GM23338 (cell line): ENCODE data around the gene PRR35. TPM values are rescaled to one million over a fixed set of nuclear protein-coding genes. Genes with fewer than 3 reads are reported as not detected.

Experiments
- ATAC-seq: fragments of 200-7000 bp; cut with Tn5 transposase; 3 replicates; pipeline ENCODE4 v1.9.1; 2020
- DNase-seq: peaks from one replicate; pipeline ENCODE4 v3.0.0-alpha.2; 2015; ENCODE audit warnings: low spot score
- H2AFZ ChIP-seq: fragments of 200-600 bp; sonication (generic); 2 replicates; pipeline ENCODE4 v1.8.0; 2016; ENCODE audit warnings: antibody characterized with exemption, mild to moderate bottlenecking, moderate library complexity
- H3F3A ChIP-seq: fragments of 200-600 bp; sonication (generic); replicated peaks from 2 replicates; pipeline ENCODE4 v1.8.0; 2017; ENCODE audit warnings: antibody characterized with exemption, mixed run types, low read depth
- H3K27ac ChIP-seq: fragments of 200-600 bp; sonication (generic); 2 replicates; pipeline ENCODE4 v1.6.1; 2016; ENCODE audit warnings: low read depth
- H3K27me3 ChIP-seq: fragments of 200-600 bp; sonication (generic); 2 replicates; pipeline ENCODE4 v1.8.0; 2016; ENCODE audit warnings: mild to moderate bottlenecking, mixed run types, moderate library complexity; ENCODE audit not compliant: insufficient read depth
- H3K36me3 ChIP-seq: fragments of 200-600 bp; sonication (generic); 2 replicates; pipeline ENCODE4 v1.8.0; 2016; ENCODE audit warnings: mild to moderate bottlenecking; ENCODE audit not compliant: insufficient read depth
- H3K4me1 ChIP-seq: fragments of 200-600 bp; sonication (generic); 2 replicates; pipeline ENCODE4 v1.8.0; 2016; ENCODE audit warnings: mild to moderate bottlenecking, moderate library complexity; ENCODE audit not compliant: insufficient read depth
- H3K4me2 ChIP-seq: fragments of 200-600 bp; sonication (generic); 2 replicates; pipeline ENCODE4 v1.7.1; 2017; ENCODE audit warnings: mixed run types
- H3K4me3 ChIP-seq: fragments of 200-600 bp; sonication (generic); 2 replicates; pipeline ENCODE4 v1.6.1; 2016; ENCODE audit warnings: mixed run types
- H3K79me2 ChIP-seq: fragments of 200-600 bp; sonication (generic); replicated peaks from 2 replicates; pipeline ENCODE4 v1.8.0; 2017; ENCODE audit warnings: mild to moderate bottlenecking; ENCODE audit not compliant: insufficient read depth
- H3K9me2 ChIP-seq: fragments of 200-600 bp; sonication (generic); 2 replicates; pipeline ENCODE4 v1.8.0; 2017; ENCODE audit not compliant: insufficient read depth
- H4K20me1 ChIP-seq: fragments of 200-600 bp; sonication (generic); replicated peaks from 2 replicates; pipeline ENCODE4 v1.8.0; 2017; ENCODE audit warnings: mild to moderate bottlenecking; ENCODE audit not compliant: insufficient read depth
- H3K27ac Mint-ChIP-seq: 2 replicates; pipeline ENCODE4 v1.8.0; 2020; ENCODE audit warnings: inconsistent platforms, mild to moderate bottlenecking, moderate library complexity, mixed read lengths
- H3K27me3 Mint-ChIP-seq: 3 replicates; pipeline ENCODE4 v1.8.0; 2022; ENCODE audit warnings: low read depth, mild to moderate bottlenecking, moderate library complexity, mixed read lengths, inconsistent platforms; ENCODE audit not compliant: insufficient read depth, poor library complexity
- H3K36me3 Mint-ChIP-seq: 3 replicates; pipeline ENCODE4 v1.8.0; 2021; ENCODE audit warnings: low read depth, mild to moderate bottlenecking, inconsistent platforms, moderate library complexity, mixed read lengths
- H3K4me1 Mint-ChIP-seq: 3 replicates; pipeline ENCODE4 v1.8.0; 2020; ENCODE audit warnings: mild to moderate bottlenecking, inconsistent platforms, mixed read lengths
- H3K4me3 Mint-ChIP-seq: 3 replicates; pipeline ENCODE4 v1.8.0; 2021; ENCODE audit warnings: moderate library complexity, mild to moderate bottlenecking, inconsistent platforms, mixed read lengths
- H3K9me3 Mint-ChIP-seq: 3 replicates; pipeline ENCODE4 v1.8.0; 2020; ENCODE audit warnings: moderate library complexity, mild to moderate bottlenecking, inconsistent platforms, mixed read lengths
- CREB1 ChIP-seq: fragments of 250-450 bp; sonication (Bioruptor Pico); IDR thresholded peaks from 2 replicates; pipeline ENCODE4 v1.5.0; 2020; ENCODE audit warnings: low read depth, mild to moderate bottlenecking, moderate library complexity
- EZH2phosphoT487 ChIP-seq: fragments of 200-600 bp; sonication (generic); IDR thresholded peaks from one replicate; pipeline ENCODE4 v1.8.1; 2018; ENCODE audit warnings: antibody characterized with exemption; ENCODE audit not compliant: unreplicated experiment
- NANOG ChIP-seq: IDR thresholded peaks from 2 replicates; pipeline ENCODE4 v1.6.1; 2016; ENCODE audit warnings: antibody characterized with exemption, borderline replicate concordance
- polyA plus RNA-seq: library from polyadenylated mRNA; unstranded; fragments of >200 nt; fragmentation: Nextera tagmentation; extraction: Ambion mirVana; gene quantifications from 2 replicates; pipeline ENCODE4 v1.2.1, GENCODE V29; 2016
- total RNA-seq: library from RNA; depleted of rRNA; stranded (reverse); fragments of >200 nt; shearing (Covaris generic); gene quantifications from 2 replicates; pipeline ENCODE4 v1.2.3, GENCODE V29; 2014
- TF ChIP-seq, protein P1 (sequence below), 2 experiments: fragments of 200-600 bp in 1 of 2; sonication (generic) in 1 of 2; conservative IDR thresholded peaks; 2 replicates each; pipeline versions ENCODE4 v1.5.1 to v1.6.1; 2016 to 2017; ENCODE audit warnings: antibody characterized with exemption in 2 of 2, low read depth in 2 of 2, mild to moderate bottlenecking in 2 of 2, moderate library complexity in 1 of 2
- TF ChIP-seq, protein P2 (sequence below): IDR thresholded peaks from 2 replicates; pipeline ENCODE4 v1.6.1; 2016; ENCODE audit warnings: antibody characterized with exemption
- TF ChIP-seq, protein P3 (sequence below): IDR thresholded peaks from one replicate; pipeline ENCODE4 v1.6.1; 2018; ENCODE audit warnings: antibody characterized with exemption; ENCODE audit not compliant: unreplicated experiment
- TF ChIP-seq, protein P4 (sequence below): fragments of 250-450 bp; sonication (Bioruptor Pico); IDR thresholded peaks from 2 replicates; pipeline ENCODE4 v1.5.0; 2020; ENCODE audit warnings: mild to moderate bottlenecking, moderate library complexity

Gene PRR35
- total and polyA plus RNA-seq, 2 experiments from 2014 or later, result 0.32 to 1.4 TPM

DNA sequence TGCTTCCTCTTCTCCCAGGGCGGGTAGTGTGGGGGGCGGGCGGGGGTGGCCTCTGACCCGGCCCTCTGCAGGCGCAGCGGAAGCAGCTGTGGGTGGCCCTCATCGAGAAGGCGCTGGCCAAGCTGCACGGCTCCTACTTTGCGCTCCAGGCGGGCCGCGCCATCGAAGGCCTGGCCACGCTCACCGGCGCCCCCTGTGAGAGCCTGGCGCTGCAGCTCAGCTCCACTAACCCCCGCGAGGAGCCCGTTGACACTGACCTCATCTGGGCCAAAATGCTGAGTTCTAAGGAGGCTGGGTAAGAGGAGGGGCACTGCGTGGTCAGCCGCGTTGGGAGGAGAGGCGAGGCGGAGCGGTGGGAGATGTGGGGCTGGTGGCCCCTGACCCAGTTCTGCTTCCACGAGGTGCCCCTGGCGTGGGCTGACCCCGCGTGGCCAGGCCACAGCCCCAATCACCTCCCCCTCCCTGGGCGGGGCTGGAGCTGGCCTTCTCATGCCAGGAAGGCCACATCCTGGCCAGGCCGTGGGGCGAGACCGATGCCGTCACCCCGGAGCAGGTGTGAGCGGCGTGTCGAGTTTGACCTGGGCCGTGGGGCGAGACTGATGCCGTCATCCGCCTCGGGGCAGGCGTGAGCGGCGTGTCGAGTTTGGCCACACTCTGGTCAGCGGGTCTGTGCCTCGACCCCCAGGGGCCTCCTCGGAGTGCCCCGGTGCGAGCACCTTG, 10.5 kb upstream of the PRR35 start:
- Histone ChIP-seq H3K4me2 (no peak overlapping the region), H3K27me3 (no peaks in the 10 kb centered on the region), H3K9me2 (no peaks in the 10 kb centered on the region), H3K27ac (no peak overlapping the region), H4K20me1 (no peaks in the 10 kb centered on the region; the same call in 1 of the 2 replicates), H3K79me2 (no peaks in the 10 kb centered on the region), H3F3A (0 out of 2 replicates have a peak, but pooled peaks cover 6% of the 10 kb centered on the region), H3K4me1 (no peaks in the 10 kb centered on the region), H2AFZ (no peak overlapping the region), H3K36me3 (no peaks in the 10 kb centered on the region), H3K4me3 (no peak overlapping the region)
- no peak overlapping the region for H3K4me3 Mint-ChIP-seq
- no peak overlapping the region for H3K27ac Mint-ChIP-seq
- DNase-seq (peak; percentile 73), ATAC-seq (peak; percentile 69)
- H3K4me1 Mint-ChIP-seq, result no peaks in the 10 kb centered on the region
- no peaks in the 10 kb centered on the region for H3K9me3 Mint-ChIP-seq
- TF ChIP-seq, protein P1, sequence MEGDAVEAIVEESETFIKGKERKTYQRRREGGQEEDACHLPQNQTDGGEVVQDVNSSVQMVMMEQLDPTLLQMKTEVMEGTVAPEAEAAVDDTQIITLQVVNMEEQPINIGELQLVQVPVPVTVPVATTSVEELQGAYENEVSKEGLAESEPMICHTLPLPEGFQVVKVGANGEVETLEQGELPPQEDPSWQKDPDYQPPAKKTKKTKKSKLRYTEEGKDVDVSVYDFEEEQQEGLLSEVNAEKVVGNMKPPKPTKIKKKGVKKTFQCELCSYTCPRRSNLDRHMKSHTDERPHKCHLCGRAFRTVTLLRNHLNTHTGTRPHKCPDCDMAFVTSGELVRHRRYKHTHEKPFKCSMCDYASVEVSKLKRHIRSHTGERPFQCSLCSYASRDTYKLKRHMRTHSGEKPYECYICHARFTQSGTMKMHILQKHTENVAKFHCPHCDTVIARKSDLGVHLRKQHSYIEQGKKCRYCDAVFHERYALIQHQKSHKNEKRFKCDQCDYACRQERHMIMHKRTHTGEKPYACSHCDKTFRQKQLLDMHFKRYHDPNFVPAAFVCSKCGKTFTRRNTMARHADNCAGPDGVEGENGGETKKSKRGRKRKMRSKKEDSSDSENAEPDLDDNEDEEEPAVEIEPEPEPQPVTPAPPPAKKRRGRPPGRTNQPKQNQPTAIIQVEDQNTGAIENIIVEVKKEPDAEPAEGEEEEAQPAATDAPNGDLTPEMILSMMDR (conservative IDR thresholded peaks at IDR 0.05; ENCODE audit: low read depth in 2 of 2), result peak; percentile 55 to 72
- TF ChIP-seq, protein P2, sequence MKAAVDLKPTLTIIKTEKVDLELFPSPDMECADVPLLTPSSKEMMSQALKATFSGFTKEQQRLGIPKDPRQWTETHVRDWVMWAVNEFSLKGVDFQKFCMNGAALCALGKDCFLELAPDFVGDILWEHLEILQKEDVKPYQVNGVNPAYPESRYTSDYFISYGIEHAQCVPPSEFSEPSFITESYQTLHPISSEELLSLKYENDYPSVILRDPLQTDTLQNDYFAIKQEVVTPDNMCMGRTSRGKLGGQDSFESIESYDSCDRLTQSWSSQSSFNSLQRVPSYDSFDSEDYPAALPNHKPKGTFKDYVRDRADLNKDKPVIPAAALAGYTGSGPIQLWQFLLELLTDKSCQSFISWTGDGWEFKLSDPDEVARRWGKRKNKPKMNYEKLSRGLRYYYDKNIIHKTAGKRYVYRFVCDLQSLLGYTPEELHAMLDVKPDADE, result no peak
- peaks cover 3% of the 10 kb centered on the region; the same call in 1 of the 3 replicates for H3K36me3 Mint-ChIP-seq
- peaks cover 2% of the 10 kb centered on the region for H3K27me3 Mint-ChIP-seq

DNA sequence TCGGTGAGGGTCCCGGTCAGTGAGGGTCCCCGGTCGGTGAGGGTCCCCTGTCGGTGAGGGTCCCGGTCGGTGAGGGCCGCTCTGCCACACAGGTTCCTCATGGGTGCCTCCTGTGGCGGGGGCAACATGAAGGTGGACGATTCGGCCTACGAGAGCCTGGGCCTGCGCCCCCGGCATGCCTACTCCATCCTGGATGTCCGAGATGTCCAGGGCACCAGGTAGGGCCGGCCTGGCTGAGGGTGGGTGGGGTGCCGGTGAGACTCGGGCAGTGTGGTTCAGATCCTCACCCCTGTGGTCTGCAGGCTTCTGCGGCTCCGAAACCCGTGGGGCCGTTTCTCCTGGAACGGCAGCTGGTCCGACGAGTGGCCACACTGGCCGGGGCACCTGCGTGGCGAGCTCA, 9.0 kb upstream of the PRR35 start:
- no peaks in the 10 kb centered on the region for H3K36me3 ChIP-seq
- H3K36me3 Mint-ChIP-seq, result peaks cover 3% of the 10 kb centered on the region; the same call in 1 of the 3 replicates
- ATAC-seq, result no peak
- TF ChIP-seq CREB1 (CRISPR knock-in tag), result no peak
- TF ChIP-seq, protein P3, sequence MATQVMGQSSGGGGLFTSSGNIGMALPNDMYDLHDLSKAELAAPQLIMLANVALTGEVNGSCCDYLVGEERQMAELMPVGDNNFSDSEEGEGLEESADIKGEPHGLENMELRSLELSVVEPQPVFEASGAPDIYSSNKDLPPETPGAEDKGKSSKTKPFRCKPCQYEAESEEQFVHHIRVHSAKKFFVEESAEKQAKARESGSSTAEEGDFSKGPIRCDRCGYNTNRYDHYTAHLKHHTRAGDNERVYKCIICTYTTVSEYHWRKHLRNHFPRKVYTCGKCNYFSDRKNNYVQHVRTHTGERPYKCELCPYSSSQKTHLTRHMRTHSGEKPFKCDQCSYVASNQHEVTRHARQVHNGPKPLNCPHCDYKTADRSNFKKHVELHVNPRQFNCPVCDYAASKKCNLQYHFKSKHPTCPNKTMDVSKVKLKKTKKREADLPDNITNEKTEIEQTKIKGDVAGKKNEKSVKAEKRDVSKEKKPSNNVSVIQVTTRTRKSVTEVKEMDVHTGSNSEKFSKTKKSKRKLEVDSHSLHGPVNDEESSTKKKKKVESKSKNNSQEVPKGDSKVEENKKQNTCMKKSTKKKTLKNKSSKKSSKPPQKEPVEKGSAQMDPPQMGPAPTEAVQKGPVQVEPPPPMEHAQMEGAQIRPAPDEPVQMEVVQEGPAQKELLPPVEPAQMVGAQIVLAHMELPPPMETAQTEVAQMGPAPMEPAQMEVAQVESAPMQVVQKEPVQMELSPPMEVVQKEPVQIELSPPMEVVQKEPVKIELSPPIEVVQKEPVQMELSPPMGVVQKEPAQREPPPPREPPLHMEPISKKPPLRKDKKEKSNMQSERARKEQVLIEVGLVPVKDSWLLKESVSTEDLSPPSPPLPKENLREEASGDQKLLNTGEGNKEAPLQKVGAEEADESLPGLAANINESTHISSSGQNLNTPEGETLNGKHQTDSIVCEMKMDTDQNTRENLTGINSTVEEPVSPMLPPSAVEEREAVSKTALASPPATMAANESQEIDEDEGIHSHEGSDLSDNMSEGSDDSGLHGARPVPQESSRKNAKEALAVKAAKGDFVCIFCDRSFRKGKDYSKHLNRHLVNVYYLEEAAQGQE, result no peak
- no peak for TF ChIP-seq NANOG
- no peak for TF ChIP-seq EZH2phosphoT487
- TF ChIP-seq, protein P4, sequence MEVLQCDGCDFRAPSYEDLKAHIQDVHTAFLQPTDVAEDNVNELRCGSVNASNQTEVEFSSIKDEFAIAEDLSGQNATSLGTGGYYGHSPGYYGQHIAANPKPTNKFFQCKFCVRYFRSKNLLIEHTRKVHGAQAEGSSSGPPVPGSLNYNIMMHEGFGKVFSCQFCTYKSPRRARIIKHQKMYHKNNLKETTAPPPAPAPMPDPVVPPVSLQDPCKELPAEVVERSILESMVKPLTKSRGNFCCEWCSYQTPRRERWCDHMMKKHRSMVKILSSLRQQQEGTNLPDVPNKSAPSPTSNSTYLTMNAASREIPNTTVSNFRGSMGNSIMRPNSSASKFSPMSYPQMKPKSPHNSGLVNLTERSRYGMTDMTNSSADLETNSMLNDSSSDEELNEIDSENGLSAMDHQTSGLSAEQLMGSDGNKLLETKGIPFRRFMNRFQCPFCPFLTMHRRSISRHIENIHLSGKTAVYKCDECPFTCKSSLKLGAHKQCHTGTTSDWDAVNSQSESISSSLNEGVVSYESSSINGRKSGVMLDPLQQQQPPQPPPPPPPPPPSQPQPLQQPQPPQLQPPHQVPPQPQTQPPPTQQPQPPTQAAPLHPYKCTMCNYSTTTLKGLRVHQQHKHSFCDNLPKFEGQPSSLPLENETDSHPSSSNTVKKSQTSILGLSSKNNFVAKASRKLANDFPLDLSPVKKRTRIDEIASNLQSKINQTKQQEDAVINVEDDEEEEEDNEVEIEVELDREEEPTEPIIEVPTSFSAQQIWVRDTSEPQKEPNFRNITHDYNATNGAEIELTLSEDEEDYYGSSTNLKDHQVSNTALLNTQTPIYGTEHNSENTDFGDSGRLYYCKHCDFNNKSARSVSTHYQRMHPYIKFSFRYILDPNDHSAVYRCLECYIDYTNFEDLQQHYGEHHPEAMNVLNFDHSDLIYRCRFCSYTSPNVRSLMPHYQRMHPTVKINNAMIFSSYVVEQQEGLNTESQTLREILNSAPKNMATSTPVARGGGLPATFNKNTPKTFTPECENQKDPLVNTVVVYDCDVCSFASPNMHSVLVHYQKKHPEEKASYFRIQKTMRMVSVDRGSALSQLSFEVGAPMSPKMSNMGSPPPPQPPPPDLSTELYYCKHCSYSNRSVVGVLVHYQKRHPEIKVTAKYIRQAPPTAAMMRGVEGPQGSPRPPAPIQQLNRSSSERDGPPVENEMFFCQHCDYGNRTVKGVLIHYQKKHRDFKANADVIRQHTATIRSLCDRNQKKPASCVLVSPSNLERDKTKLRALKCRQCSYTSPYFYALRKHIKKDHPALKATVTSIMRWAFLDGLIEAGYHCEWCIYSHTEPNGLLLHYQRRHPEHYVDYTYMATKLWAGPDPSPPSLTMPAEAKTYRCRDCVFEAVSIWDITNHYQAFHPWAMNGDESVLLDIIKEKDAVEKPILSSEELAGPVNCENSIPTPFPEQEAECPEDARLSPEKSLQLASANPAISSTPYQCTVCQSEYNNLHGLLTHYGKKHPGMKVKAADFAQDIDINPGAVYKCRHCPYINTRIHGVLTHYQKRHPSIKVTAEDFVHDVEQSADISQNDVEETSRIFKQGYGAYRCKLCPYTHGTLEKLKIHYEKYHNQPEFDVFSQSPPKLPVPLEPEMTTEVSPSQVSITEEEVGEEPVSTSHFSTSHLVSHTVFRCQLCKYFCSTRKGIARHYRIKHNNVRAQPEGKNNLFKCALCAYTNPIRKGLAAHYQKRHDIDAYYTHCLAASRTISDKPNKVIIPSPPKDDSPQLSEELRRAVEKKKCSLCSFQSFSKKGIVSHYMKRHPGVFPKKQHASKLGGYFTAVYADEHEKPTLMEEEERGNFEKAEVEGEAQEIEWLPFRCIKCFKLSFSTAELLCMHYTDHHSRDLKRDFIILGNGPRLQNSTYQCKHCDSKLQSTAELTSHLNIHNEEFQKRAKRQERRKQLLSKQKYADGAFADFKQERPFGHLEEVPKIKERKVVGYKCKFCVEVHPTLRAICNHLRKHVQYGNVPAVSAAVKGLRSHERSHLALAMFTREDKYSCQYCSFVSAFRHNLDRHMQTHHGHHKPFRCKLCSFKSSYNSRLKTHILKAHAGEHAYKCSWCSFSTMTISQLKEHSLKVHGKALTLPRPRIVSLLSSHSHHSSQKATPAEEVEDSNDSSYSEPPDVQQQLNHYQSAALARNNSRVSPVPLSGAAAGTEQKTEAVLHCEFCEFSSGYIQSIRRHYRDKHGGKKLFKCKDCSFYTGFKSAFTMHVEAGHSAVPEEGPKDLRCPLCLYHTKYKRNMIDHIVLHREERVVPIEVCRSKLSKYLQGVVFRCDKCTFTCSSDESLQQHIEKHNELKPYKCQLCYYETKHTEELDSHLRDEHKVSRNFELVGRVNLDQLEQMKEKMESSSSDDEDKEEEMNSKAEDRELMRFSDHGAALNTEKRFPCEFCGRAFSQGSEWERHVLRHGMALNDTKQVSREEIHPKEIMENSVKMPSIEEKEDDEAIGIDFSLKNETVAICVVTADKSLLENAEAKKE (CRISPR knock-in tag), result no peak

More for the DNA sequence above, 9.0 kb upstream of the PRR35 start:
- H3K9me2 ChIP-seq, result no peaks in the 10 kb centered on the region
- H2AFZ ChIP-seq, result no peak overlapping the region
- no peaks in the 10 kb centered on the region for H3K79me2 ChIP-seq
- Mint-ChIP-seq H3K9me3 (no peaks in the 10 kb centered on the region), H3K27ac (no peak overlapping the region), H3K4me3 (no peak overlapping the region), H3K4me1 (no peaks in the 10 kb centered on the region), H3K27me3 (peaks cover 2% of the 10 kb centered on the region)
- H4K20me1 ChIP-seq, result no peaks in the 10 kb centered on the region; the same call in 1 of the 2 replicates
- H3K4me2 ChIP-seq, result no peak overlapping the region
- 0 out of 2 replicates have a peak, but pooled peaks cover 6% of the 10 kb centered on the region for H3F3A ChIP-seq
- DNase-seq, result no peak
- no peak overlapping the region for H3K4me3 ChIP-seq
- no peaks in the 10 kb centered on the region for H3K4me1 ChIP-seq
- H3K27ac ChIP-seq, result no peak overlapping the region
- no peaks in the 10 kb centered on the region for H3K27me3 ChIP-seq
